HG02938 (cell line): ENCODE results near the gene SPAG16.
"Not testable (repeated sequence)": the region's sequence is repeated elsewhere in the genome, so short reads cannot be mapped to it uniquely, and the experiment has no call there.

Experiments used
- ATAC-seq: cut with Tn5 transposase; IDR thresholded peaks from one replicate; pipeline ENCODE4 v1.9.1; 2021; ENCODE audit warnings: mild to moderate bottlenecking, moderate library complexity; ENCODE audit not compliant: unreplicated experiment

The SPAG16 gene

GRCh38 chr2:214062279-214062678, 778.0 kb downstream of the SPAG16 start:
- ATAC-seq, result not testable (repeated sequence)

- ATAC-seq, result no peak
Observed at GRCh38 chr2:214064471-214064870, 780.2 kb downstream of the SPAG16 start.

GRCh38 chr2:214066862-214067261, 782.6 kb downstream of the SPAG16 start:
- ATAC-seq, result no peak

GRCh38 chr2:214069254-214069653, 785.0 kb downstream of the SPAG16 start:
- no peak for ATAC-seq

- no peak for ATAC-seq
Observed at GRCh38 chr2:214075456-214075855, 791.2 kb downstream of the SPAG16 start.

GRCh38 chr2:214076527-214076926, 792.3 kb downstream of the SPAG16 start:
- peak; percentile 64 for ATAC-seq

- no peak for ATAC-seq
Observed at GRCh38 chr2:214077727-214078126, 793.5 kb downstream of the SPAG16 start.

GRCh38 chr2:214079032-214079431, 794.8 kb downstream of the SPAG16 start:
- ATAC-seq, result no peak

- no peak for ATAC-seq
Observed at GRCh38 chr2:214088536-214088935, 804.3 kb downstream of the SPAG16 start.

GRCh38 chr2:214096208-214096715, 812.0 kb downstream of the SPAG16 start:
- no peak for ATAC-seq

- no peak for ATAC-seq
Observed at GRCh38 chr2:214098811-214099210, 814.5 kb downstream of the SPAG16 start.

- ATAC-seq, result no peak
Observed at GRCh38 chr2:214100488-214100887, 816.2 kb downstream of the SPAG16 start.

- no peak for ATAC-seq
Observed at GRCh38 chr2:214103276-214104001, 819.2 kb downstream of the SPAG16 start.

- no peak for ATAC-seq
Observed at GRCh38 chr2:214104219-214104618, 820.0 kb downstream of the SPAG16 start.

- no peak for ATAC-seq
Observed at GRCh38 chr2:214104967-214105366, 820.7 kb downstream of the SPAG16 start.

- ATAC-seq, result no peak
Observed at GRCh38 chr2:214107726-214108125, 823.5 kb downstream of the SPAG16 start.

GRCh38 chr2:214108598-214108997, 824.3 kb downstream of the SPAG16 start:
- ATAC-seq, result no peak

GRCh38 chr2:214117054-214117453, 832.8 kb downstream of the SPAG16 start:
- ATAC-seq, result no peak

- no peak for ATAC-seq
Observed at GRCh38 chr2:214126135-214126534, 841.9 kb downstream of the SPAG16 start.

- no peak for ATAC-seq
Observed at GRCh38 chr2:214127170-214127569, 842.9 kb downstream of the SPAG16 start.

GRCh38 chr2:214127571-214127970, 843.3 kb downstream of the SPAG16 start:
- ATAC-seq, result no peak

GRCh38 chr2:214128040-214128439, 843.8 kb downstream of the SPAG16 start:
- ATAC-seq, result no peak

- ATAC-seq, result no peak
Observed at GRCh38 chr2:214130114-214130513, 845.9 kb downstream of the SPAG16 start.
